HG02840 (cell line): Measurements from ENCODE around the gene TPM2.

Experiments
- ATAC-seq: cut with Tn5 transposase; IDR thresholded peaks from one replicate; pipeline ENCODE4 v1.9.1; 2021; ENCODE audit warnings: mild to moderate bottlenecking, moderate library complexity, moderate number of reproducible peaks; ENCODE audit not compliant: unreplicated experiment, low FRiP score

Gene TPM2

DNA sequence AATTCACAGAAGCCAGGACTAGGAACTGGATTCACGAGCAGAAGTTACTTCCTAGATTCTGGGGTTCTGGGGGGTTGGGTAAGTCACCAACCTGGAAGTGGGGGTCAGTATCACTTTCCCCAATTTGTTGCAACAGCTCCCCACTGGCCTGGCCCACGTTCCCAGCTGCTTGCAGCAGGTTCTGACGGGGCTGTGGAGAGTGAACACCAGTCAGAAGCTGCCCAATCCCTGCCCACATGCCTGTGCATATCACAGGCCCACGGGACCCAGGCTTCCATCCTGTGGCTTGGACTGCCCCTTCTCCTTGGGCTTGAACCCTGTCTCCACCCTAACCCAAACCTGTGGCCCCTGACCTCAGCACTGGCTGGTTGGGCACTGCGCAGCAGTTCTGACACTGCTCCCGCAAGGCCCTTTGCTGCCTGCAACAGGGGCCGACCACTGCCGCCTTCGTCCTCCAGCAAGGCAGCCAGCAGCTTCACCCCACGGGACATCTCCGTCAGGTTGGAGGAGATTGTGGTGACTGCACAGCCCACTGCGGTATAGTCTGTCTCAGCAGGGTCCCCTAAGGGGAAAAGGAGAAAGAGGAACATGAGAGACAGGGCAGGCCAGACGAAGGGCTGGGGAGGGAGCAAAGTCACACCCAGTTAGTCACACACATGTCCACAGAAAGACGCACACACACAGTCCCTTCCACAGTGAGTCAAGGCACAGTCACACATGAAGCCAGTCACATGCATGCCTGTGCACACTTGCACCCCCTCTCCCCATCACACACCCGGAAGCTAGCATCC is 29.2 kb upstream of the TPM2 start:
- no peak for ATAC-seq

DNA sequence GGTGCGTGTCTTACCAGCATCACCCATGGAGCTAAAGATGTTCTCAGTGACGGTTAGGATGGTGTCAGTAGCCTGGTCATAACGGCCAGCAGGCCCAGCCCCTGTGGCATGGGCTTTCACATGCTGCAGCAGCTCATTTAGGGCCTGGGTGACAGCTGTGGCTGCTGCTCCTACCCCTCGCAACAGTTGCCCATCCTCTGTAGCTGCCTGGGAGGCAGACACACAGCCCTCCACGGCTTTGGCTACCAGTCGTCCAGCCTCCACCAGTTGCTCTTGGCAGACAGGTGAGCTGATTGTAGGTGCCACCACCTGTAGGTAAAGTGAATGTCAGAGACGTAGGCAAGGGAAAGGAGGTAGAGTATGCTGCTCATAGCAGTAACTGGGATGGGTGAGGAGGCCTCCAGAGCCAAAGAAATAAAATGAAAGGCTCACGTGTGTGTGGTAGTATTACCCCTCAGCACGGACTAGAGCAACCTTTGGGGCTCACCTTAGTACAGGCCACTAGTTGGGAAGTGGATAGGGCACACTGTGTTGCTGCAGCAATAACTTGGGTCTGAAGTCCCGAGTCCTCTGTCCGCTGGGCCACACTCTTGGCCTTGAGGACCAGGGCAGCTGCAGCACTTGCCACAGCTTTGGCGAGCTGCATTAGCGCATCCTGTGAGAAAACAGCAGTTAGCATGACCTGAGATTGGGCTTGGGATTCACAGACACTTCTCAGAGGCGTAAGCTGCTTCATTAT is 27.6 kb upstream of the TPM2 start:
- no peak for ATAC-seq

DNA sequence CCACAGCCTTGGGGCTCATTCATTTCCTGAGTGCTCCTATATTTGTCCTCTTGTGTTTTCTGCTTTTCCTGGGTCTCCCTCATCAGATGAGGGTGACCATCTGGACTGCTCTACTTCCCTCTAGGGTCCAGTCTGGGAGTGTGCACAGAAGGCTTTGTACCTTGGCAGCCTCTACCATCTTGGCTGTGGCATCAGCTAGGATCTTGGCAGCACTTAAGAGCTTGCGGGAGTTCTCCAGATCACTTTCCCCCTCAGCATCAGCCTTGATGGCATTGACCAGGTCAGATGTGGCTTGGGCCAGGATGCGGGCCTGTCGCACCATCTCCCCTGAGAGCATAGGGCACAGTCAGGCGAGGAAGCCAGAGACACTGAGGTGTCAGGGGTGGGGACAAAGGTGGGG is 26.5 kb upstream of the TPM2 start:
- no peak for ATAC-seq

DNA sequence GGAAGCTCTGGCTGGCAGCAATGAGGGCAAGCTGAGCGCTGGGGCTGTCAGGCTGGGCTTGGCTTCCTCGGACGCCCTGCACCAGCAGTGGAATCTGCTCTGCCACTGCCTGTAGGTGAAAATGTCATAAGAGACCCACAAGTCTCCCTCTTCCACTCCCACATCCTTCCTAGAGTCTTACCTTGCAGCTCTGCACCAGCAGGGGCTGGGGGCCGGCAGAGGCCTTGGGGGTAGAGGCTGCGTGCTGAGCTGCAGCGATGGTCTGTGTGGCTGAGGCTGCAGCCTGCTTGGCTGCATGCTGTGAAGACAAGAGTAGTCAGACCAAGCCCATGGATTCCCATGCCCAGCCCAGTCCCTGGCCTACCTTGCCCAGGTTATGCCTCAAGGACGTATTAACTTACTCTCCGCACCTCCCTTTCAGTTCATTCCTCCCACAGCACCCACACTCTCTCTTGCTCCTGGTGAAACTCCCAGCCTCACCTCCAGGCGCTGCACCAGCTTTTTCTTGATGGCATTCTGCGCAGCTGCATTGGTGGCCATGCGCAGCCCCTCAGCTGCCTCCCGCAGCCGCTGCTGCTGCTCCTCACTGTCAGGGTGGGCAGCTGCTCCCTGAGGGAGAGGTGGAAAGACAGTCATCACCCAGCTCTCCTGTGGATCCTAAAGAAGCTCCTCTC is 25.0 kb upstream of the TPM2 start:
- no peak for ATAC-seq

DNA sequence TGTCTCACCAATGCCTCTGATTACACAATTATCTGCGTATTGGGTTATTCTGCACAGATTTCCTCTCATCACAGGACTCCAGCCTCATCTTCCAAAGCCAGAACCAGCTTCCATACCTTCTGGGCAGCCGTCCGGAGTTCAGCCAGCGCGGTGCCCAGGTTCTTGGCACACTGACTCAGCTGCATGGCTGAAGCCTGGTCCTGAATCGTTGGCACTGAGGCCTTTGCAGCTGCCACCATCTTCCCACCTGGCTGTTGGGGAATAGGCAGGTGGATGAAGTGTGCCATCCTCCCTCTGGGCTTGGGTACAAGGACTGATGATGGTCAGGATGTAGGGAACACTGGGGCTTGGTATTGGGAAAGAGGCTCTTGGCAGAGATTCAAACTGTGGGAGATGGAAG is 24.4 kb upstream of the TPM2 start:
- ATAC-seq = no peak

DNA sequence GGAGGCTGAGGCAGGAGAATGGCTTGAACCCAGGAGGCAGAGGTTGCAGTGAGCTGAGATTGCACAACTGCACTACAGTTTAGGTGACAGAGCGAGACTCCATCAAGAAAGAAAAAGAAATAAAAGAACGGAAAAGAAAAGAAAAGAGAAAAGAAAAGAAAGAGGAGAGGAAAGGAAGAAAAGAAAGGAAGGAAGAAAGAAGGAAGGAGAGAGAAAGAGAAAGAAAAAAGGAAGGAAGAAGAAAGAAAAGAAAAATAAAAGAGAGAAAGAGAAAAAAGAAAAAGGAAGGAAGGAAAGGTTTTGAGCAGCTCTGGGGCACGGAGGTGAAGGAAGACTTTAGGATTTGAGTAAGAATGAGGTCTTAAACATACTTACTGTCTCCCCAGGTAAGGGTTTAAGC is 23.9 kb upstream of the TPM2 start:
- no peak for ATAC-seq

DNA sequence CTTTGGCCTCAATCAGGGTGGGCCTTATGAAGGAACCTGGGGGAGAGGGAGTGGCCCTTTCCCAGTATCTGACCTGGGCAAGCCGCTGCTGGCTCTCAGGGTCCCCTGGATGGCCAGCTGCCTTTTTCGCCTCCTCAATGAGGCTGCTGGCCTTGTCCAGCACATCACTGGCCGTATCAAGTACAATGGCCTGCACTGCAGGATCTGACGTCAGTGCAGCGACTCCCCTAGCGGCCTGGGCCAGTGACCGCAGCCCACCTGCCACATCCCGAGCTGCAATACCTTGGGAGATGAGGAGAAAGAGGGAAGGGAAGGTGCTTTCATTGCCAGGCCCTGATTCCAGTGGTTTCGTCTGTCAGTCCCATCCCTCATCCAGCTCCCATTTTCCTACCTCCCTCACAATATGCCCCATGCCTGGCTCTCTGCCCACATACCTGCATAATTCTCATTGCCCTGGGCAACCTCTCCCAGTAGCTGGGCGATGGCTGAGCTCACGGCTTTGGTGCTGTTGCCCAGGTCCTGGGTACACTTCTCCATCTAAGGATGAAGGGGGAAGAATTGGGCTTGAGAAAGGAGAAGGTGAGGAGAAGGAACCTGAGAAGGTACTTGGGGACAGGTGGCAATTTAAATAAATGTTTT is 23.2 kb upstream of the TPM2 start:
- no peak for ATAC-seq

DNA sequence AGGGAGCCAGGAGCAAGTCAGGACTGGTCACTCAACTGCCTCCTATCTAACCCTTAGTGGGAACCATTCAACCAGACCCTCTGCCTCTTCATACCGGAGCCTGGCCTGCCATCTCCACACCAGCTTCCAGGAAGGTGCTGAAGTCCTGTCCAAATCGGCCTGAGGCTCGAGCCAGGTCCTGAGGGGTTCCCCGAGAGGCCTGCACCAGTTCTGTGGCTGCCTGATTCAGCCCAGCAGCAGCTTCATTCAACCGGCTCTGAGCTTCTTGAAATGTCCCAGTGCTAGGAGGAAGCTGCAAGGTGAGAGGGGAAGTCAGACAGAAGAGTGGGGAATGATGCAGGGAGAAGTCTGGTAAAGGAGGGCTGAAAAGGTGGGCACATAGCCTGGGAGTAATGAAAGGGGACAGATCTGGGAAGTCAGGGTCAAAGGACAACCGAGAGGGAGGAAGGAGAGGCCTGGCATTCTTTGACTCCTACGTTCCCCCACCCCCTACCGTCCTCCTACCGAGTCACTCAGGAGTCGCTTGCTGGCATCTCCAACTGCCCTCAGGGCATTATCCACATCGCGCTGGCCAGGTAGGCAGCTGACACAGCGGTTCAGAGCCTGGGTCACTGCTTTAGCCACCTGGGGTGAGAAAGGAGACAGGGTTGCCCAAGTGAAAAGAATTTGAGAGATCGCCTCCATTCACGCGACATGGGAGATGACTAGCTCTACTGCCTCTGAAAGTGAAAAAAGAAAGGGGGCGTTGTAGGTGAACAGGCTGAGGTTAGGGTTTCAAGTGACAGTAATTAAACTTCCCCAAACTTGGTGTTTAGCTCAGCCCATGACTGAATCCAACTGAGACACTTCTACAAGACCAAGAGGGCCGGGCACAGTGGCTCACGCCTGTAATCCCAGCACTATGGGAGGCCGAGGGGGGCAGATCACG is 22.0 kb upstream of the TPM2 start:
- ATAC-seq = no peak

DNA sequence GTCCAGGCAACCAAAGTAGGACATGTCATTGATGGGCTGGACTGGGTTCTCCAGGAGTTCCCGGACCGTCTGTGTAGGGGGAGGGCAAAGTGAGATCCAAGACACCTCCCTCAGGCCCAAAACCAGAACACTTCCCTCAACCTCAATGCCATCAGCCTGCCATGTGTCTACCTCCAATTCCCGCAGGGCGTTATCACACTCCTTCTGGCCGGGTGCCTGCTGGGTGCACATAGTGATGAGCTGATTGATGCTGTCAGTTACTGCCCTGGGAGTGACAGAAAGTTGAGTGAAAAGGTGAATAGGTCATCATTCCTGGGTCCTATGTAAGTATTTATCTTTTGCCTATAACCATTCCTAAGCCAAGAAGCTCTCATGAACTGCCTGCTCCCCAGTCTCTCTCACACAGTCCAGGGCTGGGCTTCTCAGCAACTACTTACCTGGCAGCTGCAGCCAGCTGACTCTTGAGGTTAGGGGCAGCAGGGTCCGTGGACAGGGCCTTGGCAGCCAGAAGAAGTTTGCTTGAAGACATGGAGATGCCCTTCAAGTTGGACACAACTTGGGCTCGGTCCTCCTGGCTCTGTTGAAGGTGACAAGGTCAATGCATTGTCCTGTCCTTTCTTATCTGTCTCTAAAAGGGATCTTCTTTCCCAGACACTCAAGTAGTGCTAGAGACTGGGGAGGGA is 21.2 kb upstream of the TPM2 start:
- no peak for ATAC-seq

DNA sequence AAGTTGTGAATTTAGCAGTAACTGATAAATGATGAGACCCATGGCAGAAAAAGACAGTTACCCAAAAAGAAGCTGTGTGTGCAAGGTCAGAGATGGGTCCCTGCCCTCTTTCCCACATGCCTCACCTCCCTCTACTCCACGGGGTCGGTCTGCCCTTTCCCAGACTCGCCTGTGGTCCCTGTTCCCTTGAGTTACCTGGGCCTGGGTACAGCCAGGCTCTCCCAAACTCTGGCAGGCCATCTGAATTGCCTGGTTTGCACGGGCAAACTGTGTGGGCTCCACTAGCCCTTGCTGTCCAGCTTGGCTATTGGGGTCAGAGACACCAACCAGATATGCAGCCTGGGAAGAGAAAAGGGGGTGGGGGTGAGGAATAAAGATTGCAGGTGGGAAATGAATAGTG is 18.4 kb upstream of the TPM2 start:
- ATAC-seq = no peak

DNA sequence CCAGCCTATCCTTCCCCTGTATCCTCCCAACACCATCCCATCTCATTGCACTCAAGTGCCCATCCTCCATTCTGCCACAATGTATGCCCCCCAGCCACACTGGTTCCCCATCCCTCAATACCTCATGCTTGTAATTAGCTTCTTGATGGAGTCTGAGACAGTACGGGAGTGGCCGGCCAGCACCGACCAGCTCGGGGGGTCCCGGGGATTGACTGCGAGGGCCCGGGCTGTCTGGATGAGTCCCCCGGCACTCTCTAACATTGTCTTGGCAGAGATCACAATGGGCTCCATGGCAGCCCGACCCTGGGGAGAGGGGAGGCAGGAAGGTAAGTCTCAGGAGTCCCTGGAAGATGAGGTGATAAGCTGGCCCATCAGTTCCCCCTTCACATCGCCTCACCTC is 17.2 kb upstream of the TPM2 start:
- no peak for ATAC-seq

DNA sequence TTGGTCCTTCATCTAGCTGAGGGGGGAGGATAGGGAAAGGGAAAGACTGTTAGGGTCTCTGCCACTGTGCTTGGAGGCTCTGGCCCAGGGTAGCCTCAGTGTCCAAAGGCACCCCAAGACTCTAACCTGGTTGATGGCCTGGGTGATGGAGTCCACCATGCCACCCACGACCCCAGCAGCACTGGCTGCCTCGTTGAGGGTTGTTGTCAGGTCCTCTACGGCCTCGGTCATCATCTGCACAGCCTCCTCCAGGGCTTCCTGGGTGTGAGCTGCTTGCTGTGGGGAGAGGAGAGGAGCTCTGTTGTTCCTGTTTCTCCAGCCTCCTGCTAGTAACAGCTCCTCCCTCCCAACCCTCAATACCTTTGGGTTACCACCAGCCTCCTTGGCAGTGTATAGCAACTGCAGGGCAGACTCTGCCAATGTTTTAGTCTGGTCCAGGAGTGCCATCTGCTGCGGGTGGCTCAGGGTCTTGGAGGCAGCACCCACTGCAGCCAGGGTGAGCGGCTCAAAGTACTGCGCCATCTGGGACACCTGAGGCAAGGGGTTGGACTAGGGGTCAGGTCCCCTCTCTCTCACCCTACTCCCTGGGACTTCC is 16.2 kb upstream of the TPM2 start:
- ATAC-seq = no peak

DNA sequence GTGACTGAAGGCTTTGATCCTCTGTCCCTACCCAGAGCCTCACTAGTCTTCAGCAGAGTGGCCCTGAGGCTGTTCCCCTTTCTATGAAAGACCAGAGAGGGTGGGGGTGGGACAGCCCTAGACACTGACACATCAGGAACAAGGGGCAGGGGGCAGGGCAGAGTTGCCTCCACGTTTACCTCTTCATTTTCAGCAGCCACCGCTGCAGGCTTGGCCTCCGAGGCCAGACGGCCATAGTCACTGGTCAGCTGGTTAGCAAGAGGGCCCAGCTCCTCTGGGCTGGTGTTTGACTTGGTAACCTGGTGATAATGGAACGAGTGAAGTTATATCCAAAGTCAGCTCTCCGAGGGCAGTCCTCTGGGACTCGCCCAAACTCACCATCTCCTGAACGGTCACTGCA is 15.6 kb upstream of the TPM2 start:
- ATAC-seq = no peak

DNA sequence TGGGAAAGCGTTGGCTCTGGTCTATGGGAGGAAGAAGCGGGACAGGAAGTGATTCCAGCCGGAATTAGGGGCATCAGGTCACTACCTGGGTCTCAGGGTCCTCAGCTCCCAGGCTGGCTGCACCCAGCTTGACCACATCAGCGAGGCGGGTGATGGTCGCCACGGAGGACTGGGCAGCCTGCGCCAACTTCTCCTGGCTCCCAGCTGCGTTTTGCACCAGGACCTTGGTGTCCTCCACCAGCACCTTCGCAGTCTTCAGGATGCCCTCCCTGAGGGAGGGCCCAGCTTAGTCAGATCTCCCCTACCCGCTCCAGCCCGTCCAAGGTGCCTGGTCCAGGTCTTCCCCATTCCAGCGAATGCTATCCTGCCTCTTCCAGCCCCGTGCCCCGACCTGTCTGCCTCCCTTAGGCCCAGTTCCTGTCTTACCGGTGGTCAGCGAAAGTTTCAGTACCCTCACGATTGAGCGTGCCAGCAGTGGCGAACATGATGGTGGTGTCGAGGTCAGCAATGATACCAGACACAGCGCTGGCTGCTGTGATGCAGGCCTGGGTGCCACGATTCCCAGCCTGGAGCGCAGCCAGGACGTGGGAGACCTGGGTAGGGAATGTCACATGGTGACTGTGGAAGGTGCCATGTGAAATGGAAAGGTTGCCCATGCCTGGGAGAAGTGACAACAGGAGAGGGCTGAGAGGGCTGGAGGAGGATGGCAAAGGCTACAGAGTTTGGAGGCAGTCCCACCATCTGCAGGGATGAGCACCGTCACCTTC is 14.4 kb upstream of the TPM2 start:
- ATAC-seq = no peak

DNA sequence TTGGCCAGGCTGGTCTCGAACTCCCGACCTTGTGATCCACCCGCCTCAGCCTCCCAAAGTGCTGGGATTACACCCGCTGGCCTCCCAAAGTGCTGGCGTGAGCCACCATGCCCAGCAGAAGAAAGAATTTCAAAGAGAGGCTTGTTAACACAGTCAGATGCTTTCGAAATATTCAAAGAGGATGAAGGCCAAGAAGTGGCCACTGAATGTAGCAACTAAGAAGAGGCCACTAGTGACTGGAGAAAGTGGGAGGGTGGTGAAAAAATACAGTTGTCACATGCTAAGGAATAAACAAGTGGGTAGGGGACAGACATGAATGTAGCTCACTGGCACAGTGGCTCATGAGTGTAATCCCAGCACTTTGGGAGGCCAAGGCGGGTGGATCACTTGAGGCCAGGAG is 13.0 kb upstream of the TPM2 start:
- ATAC-seq = no peak

DNA sequence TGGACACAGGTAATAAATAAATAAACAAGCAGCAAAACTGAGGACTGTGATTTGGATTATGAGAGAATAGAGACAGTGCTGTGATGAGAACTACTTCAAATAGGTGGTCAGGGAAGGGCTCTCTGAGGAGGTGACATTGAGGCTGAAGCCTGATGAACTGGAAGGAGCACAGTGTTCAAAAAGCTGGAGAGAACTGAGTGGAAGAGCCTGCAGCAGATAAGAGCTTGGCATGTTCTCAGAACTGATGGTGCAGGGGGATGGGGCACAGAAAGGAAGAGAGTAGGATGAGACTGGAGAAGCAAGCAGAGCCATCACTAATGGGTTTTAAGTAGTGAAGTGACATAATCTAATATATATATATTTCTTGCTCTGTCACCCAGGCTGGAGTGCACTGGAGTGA is 11.2 kb upstream of the TPM2 start:
- no peak for ATAC-seq

DNA sequence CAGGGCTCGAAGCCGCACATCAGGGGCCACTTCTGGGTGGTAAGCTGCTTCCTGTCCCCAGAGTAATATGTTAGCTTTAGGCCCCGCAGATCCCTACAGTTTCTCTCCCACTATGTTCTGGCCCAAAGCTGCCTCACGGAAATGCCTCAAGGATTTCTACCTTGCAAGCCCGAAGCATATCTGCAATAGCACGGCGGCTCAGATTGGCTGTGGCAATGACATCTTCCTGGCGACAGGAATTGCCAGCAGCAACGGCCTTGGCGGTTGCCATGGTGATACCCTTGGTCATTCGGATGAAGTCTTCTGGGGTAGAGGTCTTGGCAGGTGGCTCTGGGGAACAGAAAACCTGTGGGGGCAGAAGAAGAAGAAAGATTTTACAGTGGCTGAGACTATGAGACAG is 10.3 kb upstream of the TPM2 start:
- ATAC-seq = no peak

DNA sequence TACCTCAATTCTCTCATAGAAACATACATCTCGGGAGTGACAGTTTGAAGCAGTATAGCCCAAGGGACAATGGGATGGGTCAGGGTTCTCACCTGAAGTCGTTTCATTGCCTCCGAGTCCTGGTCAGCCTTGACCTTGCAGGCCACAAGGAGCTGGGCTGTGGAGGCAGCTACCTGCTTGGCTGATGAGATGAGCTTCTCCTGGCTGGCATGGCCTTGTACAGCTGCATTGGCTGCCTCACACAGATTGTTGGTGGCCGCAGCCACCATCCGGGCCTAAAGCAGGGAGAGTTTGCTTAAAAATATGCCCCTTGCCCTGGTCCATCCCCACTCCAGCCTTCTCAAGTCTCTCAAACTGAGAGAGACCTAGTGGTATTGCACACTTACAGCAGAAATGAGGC is 8.5 kb upstream of the TPM2 start:
- no peak for ATAC-seq
